ENCODE results near the gene ATP2B3.

Gene ATP2B3

DNA sequence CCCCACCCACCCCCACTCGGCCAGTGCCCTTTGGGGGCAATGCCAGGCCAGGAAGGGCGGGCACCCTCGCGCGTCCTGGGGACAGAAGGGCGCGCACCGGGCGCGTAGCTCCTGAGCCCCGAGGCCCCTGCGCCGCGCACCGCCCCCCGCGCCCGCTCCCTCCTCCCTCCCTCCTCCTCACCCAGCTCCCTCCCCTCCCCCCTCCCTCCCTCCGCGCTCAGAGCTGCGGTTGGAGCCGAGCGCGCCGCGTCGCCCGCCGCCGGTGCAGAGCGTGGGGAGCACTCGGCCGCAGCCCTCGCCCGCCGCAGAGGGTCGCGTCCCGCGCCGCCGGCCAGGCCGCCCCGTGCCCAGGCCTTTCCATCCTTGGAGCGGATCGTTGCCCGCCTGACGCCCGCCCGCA, at the start of gene ATP2B3:
Gene ATP2B3 (plus strand): TSS at position 220 of the 400 bp plus-strand sequence. CDS start 18,606 bp downstream, outside the sequence.
- DNase-seq: no peak

DNA sequence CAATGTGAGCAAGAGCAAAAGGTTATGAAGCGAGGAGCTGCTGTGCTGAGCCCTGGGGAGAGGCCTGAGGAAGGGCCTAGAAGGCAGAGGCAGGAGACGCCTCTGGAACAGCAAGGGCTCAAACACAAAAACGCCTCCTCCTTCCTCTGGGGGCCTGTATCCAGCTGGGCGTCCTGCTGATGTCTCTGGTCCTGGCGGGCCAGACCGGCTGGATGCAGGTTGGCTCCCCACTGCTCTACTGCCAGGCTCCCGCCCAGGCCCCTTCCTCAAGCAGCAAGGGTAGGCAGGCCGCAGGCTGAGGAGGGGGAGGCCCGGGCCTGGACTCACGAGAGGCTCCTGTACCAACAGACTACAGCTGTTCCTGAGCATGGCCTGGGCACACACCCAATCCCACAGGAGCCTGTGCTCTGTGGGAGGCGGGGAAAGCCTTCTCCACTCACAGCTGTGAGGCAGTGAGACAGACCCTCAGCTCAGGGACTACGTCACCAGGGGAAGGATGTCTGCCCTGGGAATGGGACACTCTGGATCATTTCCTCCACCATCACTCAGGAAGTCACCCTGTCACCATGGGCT, 49.3 kb upstream of the ATP2B3 start:
- no peak for DNase-seq

DNA sequence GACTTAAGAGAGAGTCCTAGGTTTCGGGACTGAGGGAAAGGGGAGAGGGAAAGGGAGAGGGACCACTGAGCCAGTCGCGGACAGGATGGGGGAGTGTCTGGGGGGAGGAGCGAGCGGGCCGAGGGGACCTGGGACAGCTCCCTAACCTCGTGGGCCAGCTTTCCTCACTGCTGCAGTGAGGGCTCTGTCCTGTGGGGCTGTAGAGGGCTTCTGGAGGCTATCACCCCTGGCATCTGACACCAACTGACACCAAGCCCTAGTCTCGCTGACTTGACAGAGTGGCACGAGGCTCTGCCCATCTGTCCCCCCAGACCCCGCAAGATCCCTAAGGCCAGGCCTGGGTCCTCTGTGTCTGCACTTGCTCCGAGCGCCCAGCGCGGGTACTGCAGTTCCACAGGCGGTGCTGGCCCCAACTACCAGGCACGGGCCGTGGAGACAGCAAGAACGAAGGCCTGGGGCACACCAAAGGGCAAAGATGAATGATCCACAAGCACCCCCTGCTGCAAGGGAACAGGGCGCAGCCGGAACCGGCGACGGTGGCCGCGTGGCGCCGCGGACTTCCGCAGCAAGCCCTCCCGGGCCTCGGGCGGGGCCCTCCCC, 47.5 kb upstream of the ATP2B3 start:
- peak in 1 of 2 donors; percentile 16 for DNase-seq

DNA sequence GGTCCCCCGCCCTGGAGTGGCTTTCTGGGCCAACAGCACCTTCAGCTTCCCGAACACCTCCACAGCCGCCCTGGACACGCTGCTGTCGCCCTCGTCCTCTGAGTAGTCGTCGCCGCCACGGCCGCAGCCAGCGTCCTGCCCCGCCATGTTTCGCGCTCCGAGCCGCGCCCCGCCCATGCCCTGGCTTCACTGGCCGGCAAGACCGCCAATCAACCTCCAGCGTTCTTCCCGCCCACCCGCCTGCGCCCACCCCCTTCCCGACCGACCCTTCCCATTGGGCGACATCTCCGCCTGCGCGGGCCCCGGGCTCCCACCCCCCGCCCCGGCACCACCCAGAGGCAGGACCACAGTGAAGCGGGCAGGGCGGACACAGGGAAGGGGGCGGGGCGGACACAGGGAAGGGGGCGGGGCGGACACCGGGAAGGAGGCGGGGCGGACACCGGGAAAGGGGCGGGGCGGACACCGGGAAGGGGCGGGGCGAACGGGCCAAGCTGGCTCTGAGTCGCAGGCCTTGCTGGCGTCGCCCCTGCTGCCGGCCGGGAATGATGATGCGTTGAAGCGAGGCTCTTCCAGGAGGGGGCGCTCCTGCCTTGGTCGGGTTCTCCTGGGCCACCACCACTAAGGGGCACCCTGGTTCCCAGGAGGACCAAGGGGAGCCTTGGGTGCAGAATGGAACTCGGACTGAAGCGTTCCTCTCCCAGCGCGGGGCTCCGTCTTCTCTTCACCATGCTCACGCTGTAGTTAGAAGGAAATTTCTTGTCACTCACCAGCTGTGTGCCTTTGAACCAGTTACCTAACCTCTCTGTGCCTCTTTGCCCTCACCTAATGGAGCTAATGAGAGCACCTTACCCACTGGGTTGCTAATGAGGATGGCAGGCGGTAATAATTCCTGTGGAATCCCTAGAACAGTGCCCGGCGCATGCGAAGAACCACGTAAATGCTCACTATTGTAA, 46.8 kb upstream of the ATP2B3 start, which contains the start of gene HAUS7:
Gene HAUS7 (minus strand): TSS at position 166 of the 953 bp plus-strand sequence. CDS start 19 bp downstream, at position 147.
- peak; percentile 90 to 91 for DNase-seq

DNA sequence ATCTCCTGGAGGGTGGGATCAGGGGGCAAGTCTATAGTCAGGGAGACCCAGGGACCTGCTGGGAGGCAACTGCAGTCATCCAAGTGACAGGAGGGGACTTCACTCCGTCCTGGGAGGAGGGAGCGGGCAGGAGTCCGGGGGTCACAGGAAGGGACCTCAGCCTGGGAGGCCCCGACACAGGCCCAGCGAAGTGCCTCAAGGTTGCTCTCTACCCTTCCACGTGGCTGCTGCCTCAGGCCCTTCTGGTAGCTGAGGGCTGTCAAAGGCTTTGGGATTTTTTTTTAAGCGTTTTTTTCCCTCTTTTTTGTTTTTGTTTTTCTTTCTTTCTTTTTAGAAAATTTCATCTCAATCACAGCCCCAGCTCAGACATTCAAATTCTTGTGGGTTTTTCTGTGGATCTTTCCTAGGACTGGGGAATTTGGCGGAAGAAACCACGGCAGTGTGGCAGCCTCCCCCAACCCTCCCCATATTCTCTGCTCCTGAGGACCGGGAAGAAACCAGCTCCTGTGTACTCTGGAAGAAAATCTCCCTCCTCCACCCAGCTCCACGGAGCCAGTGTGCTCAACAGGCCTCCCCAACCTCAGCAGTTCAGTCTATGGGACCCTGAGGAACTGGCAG, 45.7 kb upstream of the ATP2B3 start:
- no peak for DNase-seq

DNA sequence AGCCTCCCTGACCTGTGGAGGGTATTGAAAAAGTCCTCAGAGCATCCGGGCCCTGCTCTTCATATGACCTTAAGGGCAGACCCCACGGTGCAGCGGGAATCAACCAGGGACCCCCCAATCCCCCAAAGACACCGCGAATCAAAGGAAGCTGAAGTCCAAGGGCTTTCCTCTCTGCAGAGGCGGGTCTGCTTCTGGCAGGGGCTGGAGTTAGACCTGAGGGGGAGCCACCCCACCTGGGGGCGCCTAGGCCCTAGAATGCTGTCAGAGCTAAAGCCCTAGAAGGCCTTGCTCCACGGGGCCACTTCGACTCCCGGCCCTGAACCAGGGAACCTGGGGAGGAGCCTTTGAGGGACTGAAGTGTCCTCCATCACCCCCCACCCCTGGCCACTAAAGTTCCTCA, 44.3 kb upstream of the ATP2B3 start:
- no peak for DNase-seq

DNA sequence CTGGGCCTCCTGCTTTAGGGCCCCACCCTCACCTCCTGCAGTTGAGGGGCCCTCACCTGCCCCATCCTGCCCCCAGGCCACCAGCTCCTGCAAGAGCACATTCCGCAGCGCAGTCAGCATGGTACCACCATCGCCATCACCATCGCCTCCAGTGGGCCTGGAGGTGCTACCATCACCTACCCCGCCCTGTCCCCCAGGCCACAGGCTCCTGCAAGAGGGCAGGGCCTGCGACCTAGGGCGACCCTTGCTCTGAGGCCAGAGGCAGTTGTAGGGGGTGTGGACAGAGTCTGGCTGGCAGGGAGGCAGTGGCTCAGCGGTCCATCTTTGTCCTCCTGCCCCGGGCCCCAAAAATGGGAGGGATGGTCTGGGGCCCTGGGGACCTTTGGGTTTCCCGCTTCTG, 43.2 kb upstream of the ATP2B3 start:
- no peak for DNase-seq

DNA sequence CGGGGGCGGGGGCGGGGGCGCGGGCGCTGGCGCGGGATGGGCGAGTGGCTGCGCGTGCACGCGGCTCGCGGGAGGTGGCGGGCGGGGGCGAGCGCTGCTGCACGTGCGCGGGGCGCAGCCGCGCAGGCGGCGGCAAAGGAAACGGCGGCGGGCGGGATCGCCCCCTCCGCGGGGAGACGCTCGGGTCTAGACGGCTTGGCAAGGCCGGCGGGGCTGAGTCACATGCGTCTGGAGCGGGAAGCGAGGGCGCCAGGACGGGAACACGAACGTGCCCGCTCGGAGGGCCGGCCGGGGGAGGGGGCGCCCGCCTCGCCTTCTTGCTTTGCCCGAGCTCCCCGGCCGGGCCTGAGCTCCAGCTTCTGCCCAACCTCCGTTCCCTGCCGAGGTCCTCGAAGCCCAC, 42.7 kb upstream of the ATP2B3 start:
- peak; percentile 36 to 55 for DNase-seq

DNA sequence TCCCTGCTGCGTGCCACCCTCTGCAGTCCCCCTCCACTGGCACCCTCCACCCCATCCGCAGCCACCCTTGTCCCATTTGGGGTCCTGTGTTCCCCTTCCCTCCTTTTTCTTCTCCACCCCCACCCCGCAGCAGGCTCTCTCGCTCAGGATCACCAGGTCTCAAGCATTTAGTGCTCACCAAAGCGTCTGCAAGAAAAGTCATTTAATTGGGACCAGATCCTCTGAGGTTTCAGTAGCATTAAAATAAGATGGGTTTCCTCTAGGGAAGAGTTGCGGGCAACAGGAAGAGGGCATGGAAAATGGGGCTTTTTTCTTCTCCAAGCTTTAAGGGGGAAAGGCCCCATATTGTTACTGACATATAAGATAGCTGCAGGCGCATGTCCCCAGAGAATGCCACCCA, 42.2 kb upstream of the ATP2B3 start:
- DNase-seq: no peak

DNA sequence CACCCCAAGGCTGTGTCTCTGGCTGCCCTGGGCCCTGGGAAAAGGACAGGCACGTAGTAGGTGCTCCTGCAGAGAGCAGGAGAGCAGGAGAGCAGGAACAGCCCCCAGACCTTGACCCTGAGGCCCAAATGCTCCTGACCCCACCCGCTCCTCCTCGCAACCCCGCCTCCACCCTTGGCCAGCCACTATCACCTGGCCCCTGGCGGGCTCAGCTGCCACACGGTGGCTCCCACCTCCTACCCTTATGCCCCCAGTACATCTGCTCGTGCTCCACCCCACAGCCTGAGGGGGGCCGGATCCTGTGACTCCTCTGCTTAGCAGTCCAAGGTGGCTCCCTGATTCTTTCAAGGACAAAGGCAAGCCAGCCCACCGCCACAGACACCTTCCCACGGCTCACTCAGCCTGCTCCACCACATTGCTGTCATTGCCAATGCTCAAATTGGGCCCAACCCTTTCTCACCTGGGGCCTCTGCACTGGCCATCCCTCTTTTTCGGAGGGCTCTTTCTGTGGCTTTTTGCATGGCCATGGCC, 41.6 kb upstream of the ATP2B3 start:
- DNase-seq: no peak

DNA sequence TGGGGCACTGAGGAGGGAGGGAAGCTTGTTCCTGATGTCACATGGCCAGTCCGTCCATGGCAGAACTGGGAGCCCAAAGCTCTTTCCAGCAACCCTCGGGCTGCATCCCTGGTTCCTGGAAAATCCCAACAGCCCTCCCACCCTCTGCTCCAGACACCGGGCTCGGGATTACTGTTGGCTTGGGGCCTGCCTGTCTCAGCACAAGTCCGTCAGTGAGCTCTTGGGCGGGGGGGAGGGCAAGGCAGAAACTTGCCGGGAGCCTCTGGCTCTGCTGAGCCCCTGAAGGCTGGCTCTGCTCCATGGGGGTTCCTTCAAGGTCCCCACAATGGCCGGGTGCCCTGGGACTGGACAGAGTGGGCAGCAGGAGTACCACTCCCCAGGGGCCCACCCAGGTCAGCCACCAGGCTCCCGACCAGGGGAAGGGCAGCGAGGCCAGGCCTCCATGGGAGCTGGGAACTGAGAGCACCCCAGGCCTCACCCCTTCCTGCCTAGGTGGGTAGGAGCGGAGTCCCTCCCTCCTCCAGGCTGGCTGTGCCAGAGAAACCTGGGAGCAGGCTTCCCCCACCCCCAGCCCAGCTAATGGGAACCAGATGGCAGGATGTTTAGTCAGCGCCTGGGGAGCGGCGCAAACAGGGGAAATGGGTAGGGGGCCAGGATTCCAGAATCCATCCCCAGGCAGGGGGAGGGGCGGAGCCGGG, 40.6 kb upstream of the ATP2B3 start:
- no peak for DNase-seq

DNA sequence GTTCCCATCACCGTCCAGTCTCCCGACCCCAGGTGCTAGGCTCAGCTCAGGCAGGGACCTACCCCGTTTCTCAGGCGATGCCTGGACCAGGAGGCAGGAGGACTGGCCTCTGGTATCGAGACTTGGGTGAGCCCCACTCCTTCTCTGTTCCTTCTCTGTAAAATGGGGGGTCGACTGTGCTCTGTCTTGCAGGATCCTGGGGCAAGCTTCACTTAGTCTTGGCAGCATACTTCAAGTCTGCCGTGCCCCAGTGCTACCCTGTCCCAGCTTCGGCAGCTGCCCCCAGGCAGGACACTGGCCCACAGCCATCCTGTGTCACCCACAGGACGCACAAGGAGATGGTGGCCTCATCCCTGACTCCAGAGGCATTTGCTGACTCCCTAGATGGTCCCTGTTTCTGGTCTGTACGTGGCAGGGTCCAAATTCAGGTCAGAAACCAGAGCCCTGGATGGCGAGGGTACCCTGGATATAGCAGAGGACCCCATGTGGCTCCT, 40.0 kb upstream of the ATP2B3 start:
- no peak for DNase-seq

DNA sequence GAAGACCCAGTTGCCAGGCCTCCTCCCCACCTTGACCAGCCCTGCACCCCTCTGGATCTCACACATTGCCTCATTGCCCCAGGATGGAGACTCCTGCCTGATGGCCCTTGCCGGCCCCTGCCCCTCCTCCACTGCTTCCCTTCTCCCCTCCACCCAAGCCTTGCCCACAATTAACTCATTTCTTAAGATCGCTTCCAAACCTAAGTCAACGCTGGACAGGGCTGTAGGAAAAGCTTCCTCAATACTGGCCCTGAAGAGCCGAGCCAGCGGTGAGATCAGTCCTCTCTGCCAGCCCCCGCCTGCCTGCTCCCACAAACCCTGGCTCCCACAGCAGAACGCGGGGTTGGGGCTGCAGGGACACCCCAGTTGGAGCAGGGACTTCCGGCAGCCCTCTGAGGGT, 39.5 kb upstream of the ATP2B3 start:
- DNase-seq: no peak

DNA sequence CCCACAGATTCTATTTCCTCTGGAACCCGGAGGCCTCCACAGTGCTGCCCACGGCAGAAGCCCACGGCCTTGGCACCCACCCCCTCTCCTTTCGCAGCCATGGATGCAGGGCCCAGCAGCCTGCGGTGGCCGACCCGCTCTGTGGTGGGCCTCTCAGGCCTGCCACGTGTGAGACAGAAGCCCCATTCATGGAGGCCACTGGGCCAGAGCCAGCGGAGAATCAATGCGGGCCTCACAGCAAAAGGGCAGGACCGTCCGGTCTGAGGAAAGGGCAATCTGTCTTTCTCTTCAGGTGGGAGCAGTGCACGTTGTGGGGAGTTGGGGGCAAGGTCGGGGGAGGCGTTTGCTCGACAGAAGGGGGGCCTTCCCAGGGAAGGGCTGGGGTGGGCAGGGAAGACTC, 38.7 kb upstream of the ATP2B3 start:
- no peak for DNase-seq

DNA sequence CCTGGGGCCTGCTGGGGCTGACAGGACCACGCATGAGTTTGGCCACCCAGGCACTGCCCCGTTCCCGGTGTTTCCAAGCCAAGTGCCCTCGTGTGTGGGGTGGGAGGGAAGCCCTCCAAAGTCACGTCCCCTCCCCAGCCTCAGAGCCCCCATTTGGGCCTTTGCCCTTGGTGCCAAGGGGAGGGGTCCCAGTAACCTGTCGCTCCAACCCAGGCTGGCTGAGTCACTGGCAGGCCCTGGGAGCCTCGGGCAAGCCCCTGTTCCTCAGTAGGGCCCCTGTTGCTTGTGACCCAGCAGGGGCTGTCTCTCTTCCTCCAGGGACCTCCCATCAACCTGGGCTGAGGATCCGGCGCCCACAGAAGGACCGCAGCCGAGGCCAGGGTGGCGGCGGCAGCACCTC, 36.4 kb upstream of the ATP2B3 start:
- no peak for DNase-seq

DNA sequence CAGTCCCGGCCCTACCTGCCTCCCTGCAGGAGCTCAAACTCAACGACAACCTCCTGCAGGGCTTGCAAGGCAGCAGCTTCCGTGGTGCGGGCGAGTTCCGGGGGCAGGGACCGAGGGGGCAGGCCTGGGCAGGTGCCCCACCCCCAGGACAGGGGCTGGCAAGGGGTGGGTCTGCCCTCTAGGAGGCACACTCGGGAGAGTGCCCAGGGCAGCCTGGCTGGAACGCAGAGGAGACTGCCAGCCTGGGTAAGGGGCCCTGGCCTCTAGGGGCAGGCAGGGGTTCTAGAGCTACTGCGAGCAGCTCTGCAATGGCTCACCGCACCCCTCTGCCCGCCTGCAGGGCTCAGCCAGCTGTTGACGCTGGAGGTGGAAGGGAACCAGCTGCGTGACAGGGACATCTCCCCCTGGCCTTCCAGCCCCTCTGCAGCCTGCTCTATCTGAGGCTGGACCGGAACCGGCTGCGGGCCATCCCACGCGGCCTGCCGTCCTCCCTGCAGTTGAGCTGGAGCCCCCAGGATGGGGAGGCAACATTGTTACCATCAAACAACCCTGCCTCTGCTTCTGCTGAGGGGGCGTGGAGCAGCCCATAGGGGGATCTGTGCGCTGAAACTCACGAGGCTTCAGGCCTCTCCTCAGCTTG, 34.9 kb upstream of the ATP2B3 start:
- no peak for DNase-seq

DNA sequence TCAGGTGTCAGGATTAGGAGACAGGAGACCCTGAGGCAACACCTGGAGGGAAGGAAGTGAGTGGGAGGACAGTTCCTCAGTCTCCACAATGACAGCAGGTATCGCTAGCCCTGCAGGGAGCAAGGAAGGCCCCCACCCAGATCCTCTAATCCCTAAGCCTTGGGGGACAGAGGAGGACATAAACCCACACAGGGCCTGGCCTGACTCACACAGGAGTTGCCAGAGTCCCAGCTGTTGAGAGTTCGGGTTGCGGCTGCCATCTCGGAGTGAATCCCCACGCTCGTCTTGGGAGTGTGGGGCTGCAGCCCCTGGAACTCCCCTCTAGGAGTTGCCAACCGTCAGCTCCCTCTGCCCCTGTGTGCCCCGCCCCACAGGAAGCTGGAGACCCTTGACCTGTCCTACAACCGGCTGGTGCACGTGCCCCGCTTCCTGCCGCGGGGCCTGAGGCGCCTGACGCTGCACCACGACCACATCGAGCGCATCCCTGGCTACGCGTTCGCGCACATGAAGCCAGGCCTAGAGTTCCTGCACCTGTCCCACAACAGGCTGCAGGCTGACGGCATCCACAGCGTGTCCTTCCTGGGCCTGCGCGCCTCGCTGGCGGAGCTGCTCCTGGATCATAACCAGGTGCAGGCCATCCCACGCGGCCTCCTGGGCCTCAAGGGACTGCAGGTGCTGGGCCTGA, 31.9 kb upstream of the ATP2B3 start:
- DNase-seq: no peak

DNA sequence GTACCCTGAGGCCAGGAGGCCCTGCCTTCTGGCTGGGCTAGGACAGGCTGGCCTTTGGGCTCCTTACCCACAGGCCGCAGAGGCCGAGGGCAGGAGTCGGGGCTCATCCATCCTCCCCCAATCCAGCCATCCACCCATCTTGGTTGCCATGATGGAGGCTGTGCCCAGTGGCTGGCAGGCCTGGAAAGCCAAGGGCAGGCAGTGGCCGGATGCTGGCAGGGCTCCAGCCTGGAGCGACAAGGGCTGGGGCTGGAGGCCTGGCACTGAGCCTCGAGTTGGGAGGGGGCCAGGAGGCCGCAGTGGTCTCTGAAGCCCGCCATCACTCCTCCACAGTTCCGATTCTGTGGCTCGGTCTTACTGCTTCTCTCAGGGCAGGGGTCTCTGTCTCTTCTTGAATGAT, 31.3 kb upstream of the ATP2B3 start:
- no peak for DNase-seq

DNA sequence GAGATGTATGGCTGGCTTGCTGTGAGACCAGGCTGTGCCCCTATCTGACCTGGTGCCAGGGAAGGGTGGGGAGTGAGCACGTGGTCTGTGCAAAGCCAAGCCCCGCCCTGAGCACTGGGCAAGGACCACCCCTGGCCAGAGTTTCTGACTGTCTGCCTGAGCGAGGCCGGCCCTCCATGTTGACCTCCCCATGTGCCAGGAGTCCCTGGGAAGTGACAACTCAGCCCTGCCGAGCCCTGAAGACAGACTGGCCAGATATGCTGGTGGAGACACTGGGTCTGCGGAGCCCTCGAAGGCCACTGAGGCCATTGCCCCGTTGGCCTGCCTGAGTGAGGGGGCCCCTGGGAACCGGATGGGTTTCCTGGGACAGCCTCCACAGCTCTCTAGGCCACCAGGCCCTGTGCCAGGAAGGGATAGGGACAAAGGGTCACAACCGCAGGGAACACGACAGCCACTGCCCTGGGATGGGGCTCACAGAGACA, 29.8 kb upstream of the ATP2B3 start:
- DNase-seq: no peak

DNA sequence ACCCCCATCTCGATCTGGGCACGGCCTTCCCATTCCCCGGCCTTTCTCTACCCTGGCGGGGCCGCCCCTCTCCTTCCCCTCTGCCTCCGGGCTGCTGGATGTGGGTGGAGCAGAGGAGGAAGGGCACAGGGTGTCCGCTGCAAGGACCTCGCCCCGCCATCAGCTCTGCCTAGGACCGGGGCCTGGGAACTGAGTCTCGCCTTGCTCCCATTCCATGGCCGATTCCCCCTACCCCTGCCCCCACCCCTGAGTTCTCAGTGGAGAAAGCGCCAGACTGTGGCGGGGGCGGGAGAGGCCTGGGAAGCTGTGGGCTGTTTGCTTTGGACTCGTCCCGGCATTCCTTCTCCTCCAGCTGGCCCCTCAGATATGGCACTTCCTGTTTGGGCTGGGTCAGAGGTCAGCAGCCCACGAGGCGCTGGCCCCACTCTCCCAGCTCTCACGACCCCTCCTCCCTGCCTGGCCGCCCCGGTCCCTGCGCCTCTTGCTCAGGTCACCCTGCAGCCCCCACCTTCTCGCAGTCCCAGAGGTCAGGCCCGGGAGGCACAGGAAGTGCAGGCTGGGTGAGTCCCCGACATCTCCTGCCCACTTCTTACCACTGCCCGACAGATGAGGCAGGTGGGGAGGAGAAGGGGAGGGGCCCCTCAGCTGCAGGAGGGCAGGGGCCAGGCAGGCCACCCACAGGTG, 29.1 kb upstream of the ATP2B3 start:
- no peak for DNase-seq

All from CD4-positive, alpha-beta T cell treated with Interferon alpha-2 for 1 hour (primary cell).